Endothelial cell (in vitro differentiated cells): Measurements from ENCODE around the gene CCNY. TPM values are rescaled to one million over a fixed set of nuclear protein-coding genes. Genes with fewer than 3 reads are reported as not detected.

Experiments used
- DNase-seq: peaks from one replicate; pipeline ENCODE4 v3.0.0; 2021; ENCODE audit warnings: low spot score
- H3K27ac Mint-ChIP-seq: one replicate; pipeline ENCODE4 v1.8.0; 2021; ENCODE audit warnings: mixed read lengths, inconsistent platforms; ENCODE audit not compliant: unreplicated experiment
- H3K27me3 Mint-ChIP-seq: one replicate; pipeline ENCODE4 v1.8.0; 2021; ENCODE audit warnings: mild to moderate bottlenecking, moderate library complexity, mixed read lengths, inconsistent platforms; ENCODE audit not compliant: unreplicated experiment
- H3K36me3 Mint-ChIP-seq: one replicate; pipeline ENCODE4 v1.8.0; 2021; ENCODE audit warnings: mild to moderate bottlenecking, low read depth, mixed read lengths, inconsistent platforms; ENCODE audit not compliant: unreplicated experiment
- H3K4me1 Mint-ChIP-seq: one replicate; pipeline ENCODE4 v1.8.0; 2021; ENCODE audit warnings: mild to moderate bottlenecking, mixed read lengths, inconsistent platforms; ENCODE audit not compliant: unreplicated experiment
- H3K4me3 Mint-ChIP-seq: one replicate; pipeline ENCODE4 v1.8.0; 2021; ENCODE audit warnings: mild to moderate bottlenecking, mixed read lengths, inconsistent platforms; ENCODE audit not compliant: unreplicated experiment
- H3K9me3 Mint-ChIP-seq: one replicate; pipeline ENCODE4 v1.8.0; 2021; ENCODE audit warnings: mixed read lengths, inconsistent platforms; ENCODE audit not compliant: unreplicated experiment
- CTCF ChIP-seq: fragments of 200-600 bp; sonication (generic); IDR thresholded peaks from one replicate; pipeline ENCODE4 v1.5.0; 2021; ENCODE audit warnings: antibody characterized with exemption; ENCODE audit not compliant: unreplicated experiment
- total RNA-seq: library from RNA; stranded (reverse); fragmentation: NEBNext Ultra II Directional; extraction: Animal tissue kit (Norgen Biotek cat#: 25700); gene quantifications from one replicate; pipeline ENCODE4 v1.2.1, GENCODE V29; 2021; ENCODE audit not compliant: unreplicated experiment

The CCNY gene
- total RNA-seq, 1 donor from 2014 or later: 169 TPM

- Mint-ChIP-seq H3K27ac (no peak overlapping the region), H3K9me3 (no peaks in the 10 kb centered on the region), H3K4me3 (no peak overlapping the region), H3K36me3 (no peaks in the 10 kb centered on the region), H3K27me3 (peaks cover 5% of the 10 kb centered on the region), H3K4me1 (no peaks in the 10 kb centered on the region)
- no peak for TF ChIP-seq CTCF
- no peak for DNase-seq
Observed at GRCh38 chr10:35584946-35585345, 248.6 kb downstream of the CCNY start.

GRCh38 chr10:35585356-35585755, 249.0 kb downstream of the CCNY start:
- TF ChIP-seq CTCF: no peak
- H3K36me3 Mint-ChIP-seq: no peaks in the 10 kb centered on the region
- H3K27ac Mint-ChIP-seq: no peak overlapping the region
- no peak overlapping the region for H3K4me3 Mint-ChIP-seq
- no peaks in the 10 kb centered on the region for H3K4me1 Mint-ChIP-seq
- DNase-seq: no peak
- peaks cover 5% of the 10 kb centered on the region for H3K27me3 Mint-ChIP-seq
- H3K9me3 Mint-ChIP-seq: no peaks in the 10 kb centered on the region

- H3K9me3 Mint-ChIP-seq: peaks cover 4% of the 10 kb centered on the region
- H3K27me3 Mint-ChIP-seq: peaks cover 5% of the 10 kb centered on the region
- DNase-seq: no peak
- H3K36me3 Mint-ChIP-seq: no peaks in the 10 kb centered on the region
- H3K27ac Mint-ChIP-seq: no peak overlapping the region
- no peaks in the 10 kb centered on the region for H3K4me1 Mint-ChIP-seq
- H3K4me3 Mint-ChIP-seq: no peak overlapping the region
- TF ChIP-seq CTCF: no peak
Observed at GRCh38 chr10:35585903-35586535, 249.7 kb downstream of the CCNY start.

- DNase-seq: no peak
- TF ChIP-seq CTCF: no peak
- Mint-ChIP-seq H3K9me3 (peaks cover 6% of the 10 kb centered on the region), H3K4me1 (no peaks in the 10 kb centered on the region), H3K27ac (no peak overlapping the region), H3K36me3 (no peaks in the 10 kb centered on the region), H3K4me3 (no peak overlapping the region), H3K27me3 (peaks cover 4% of the 10 kb centered on the region)
Observed at GRCh38 chr10:35588836-35589235, 252.5 kb downstream of the CCNY start.

DNA sequence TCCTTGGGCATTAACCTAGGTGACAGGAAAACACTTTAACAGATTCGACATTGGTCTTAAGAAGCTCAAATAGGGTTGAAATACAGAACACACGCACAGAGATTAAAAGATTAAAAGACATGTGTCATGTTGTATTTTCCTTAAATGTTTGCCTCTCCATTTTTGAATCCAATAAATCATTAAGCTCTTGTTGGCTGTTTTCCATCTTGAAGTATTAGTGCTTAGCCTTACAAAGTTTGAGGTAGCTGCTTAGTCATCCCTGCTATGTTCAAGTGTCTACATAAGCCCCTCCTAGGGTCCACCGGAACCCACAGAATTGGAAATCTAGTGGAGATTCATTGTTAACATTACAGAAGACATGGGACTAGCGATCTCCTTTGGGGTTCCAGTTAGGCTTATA, 256.1 kb downstream of the CCNY start:
- no peak for TF ChIP-seq CTCF
- DNase-seq: no peak
- peaks cover 2% of the 10 kb centered on the region for H3K27me3 Mint-ChIP-seq
- H3K4me3 Mint-ChIP-seq: no peak overlapping the region
- peaks cover 6% of the 10 kb centered on the region for H3K9me3 Mint-ChIP-seq
- H3K36me3 Mint-ChIP-seq: no peaks in the 10 kb centered on the region
- H3K4me1 Mint-ChIP-seq: no peaks in the 10 kb centered on the region
- H3K27ac Mint-ChIP-seq: no peak overlapping the region
